ENCODE data around the gene HOATZ.
A peak's percentile ranks its signal among the peaks of the same experiment; 100 is the strongest.

Gene HOATZ

GRCh38 chr11:111581341-111581740, 66.8 kb downstream of the HOATZ start:
- TF ChIP-seq, protein P1, sequence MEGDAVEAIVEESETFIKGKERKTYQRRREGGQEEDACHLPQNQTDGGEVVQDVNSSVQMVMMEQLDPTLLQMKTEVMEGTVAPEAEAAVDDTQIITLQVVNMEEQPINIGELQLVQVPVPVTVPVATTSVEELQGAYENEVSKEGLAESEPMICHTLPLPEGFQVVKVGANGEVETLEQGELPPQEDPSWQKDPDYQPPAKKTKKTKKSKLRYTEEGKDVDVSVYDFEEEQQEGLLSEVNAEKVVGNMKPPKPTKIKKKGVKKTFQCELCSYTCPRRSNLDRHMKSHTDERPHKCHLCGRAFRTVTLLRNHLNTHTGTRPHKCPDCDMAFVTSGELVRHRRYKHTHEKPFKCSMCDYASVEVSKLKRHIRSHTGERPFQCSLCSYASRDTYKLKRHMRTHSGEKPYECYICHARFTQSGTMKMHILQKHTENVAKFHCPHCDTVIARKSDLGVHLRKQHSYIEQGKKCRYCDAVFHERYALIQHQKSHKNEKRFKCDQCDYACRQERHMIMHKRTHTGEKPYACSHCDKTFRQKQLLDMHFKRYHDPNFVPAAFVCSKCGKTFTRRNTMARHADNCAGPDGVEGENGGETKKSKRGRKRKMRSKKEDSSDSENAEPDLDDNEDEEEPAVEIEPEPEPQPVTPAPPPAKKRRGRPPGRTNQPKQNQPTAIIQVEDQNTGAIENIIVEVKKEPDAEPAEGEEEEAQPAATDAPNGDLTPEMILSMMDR (IDR thresholded peaks at IDR 0.05; ENCODE audit: low read depth, low read length): no peak
- no peak overlapping the region for H3K4me3 ChIP-seq (ENCODE audit: low read depth, low read length)
- H3K27me3 ChIP-seq (ENCODE audit: insufficient read depth, low read depth, severe bottlenecking): no peaks in the 10 kb centered on the region
- H3K36me3 ChIP-seq: no peaks in the 10 kb centered on the region
- no peaks in the 10 kb centered on the region for H3K9me3 ChIP-seq (ENCODE audit: severe bottlenecking)
- no peak for DNase-seq
- no peak overlapping the region for H3K27ac ChIP-seq

GRCh38 chr11:111582163-111582562, 67.6 kb downstream of the HOATZ start:
- no peak overlapping the region for H3K27ac ChIP-seq
- no peak for DNase-seq
- TF ChIP-seq, protein P1 (IDR thresholded peaks at IDR 0.05; ENCODE audit: low read depth, low read length): no peak

GRCh38 chr11:111582881-111583280, 68.3 kb downstream of the HOATZ start:
- Histone ChIP-seq H3K36me3 (no peaks in the 10 kb centered on the region), H3K9me3 (ENCODE audit: severe bottlenecking) (peaks cover under 1% of the 10 kb centered on the region), H3K4me3 (ENCODE audit: low read depth, low read length) (no peak overlapping the region), H3K27me3 (ENCODE audit: insufficient read depth, low read depth, severe bottlenecking) (no peaks in the 10 kb centered on the region), H3K27ac (no peak overlapping the region)
- TF ChIP-seq, protein P1 (IDR thresholded peaks at IDR 0.05; ENCODE audit: low read depth, low read length): no peak
- DNase-seq: no peak

More at GRCh38 chr11:111582163-111582562, 67.6 kb downstream of the HOATZ start:
- Histone ChIP-seq H3K27me3 (ENCODE audit: insufficient read depth, low read depth, severe bottlenecking) (no peaks in the 10 kb centered on the region), H3K36me3 (no peaks in the 10 kb centered on the region), H3K4me3 (ENCODE audit: low read depth, low read length) (no peak overlapping the region), H3K9me3 (ENCODE audit: severe bottlenecking) (no peaks in the 10 kb centered on the region)

DNA sequence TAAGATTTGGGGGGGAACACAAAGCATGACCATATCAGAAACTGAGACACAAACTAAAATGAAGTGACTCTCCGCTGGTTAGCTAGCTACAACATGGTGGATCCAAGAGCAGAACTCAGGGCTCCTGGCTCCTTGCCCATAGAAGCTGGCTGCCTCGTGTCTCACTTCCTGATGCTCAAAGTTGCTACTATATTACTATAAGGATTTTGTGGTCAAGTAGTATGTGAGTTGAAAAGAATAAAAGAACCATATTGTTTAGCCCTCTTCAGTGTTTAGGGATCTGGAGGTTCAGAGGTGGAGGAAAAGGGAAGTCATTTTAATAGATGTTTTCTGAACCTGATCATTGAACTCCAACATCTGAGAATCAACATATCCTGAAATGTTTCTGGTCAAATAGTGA, 70.8 kb downstream of the HOATZ start:
- H3K27ac ChIP-seq: no peak overlapping the region
- DNase-seq: no peak
- TF ChIP-seq, protein P1 (IDR thresholded peaks at IDR 0.05; ENCODE audit: low read depth, low read length): no peak
- peaks cover 3% of the 10 kb centered on the region for H3K9me3 ChIP-seq (ENCODE audit: severe bottlenecking)
- no peaks in the 10 kb centered on the region for H3K36me3 ChIP-seq
- no peaks in the 10 kb centered on the region for H3K27me3 ChIP-seq (ENCODE audit: insufficient read depth, low read depth, severe bottlenecking)
- H3K4me3 ChIP-seq (ENCODE audit: low read depth, low read length): no peak overlapping the region

GRCh38 chr11:111586388-111586831, 71.8 kb downstream of the HOATZ start:
- TF ChIP-seq, protein P1 (IDR thresholded peaks at IDR 0.05; ENCODE audit: low read depth, low read length): peak; percentile 37; the same call in 1 of the 2 replicates
- peak; percentile 32 for DNase-seq
- no peak overlapping the region for H3K4me3 ChIP-seq (ENCODE audit: low read depth, low read length)

More at GRCh38 chr11:111586388-111586831, 71.8 kb downstream of the HOATZ start:
- Histone ChIP-seq H3K27me3 (ENCODE audit: insufficient read depth, low read depth, severe bottlenecking) (no peaks in the 10 kb centered on the region), H3K36me3 (no peaks in the 10 kb centered on the region), H3K27ac (no peak overlapping the region), H3K9me3 (ENCODE audit: severe bottlenecking) (peaks cover 3% of the 10 kb centered on the region)
